Small intestine (tissue), 7 donors: Measurements from ENCODE around the gene MGST3. TPM values are rescaled to one million over a fixed set of nuclear protein-coding genes. Genes with fewer than 3 reads are reported as not detected.
"Not testable (repeated sequence)": the region's sequence is repeated elsewhere in the genome, so short reads cannot be mapped to it uniquely, and the experiment has no call there.

Experiments used
- DNase-seq, 2 donors: peaks; one replicate each; pipeline versions ENCODE4 v3.0.0 to v3.0.0-alpha.2; 2013
- FAIRE-seq: peaks from 2 replicates; lab custom pipeline; 2012; peaks lifted over from hg19 to GRCh38; lab: Jason Lieb, UNC
- H3K27ac ChIP-seq, 3 donors: one replicate each; pipeline ENCODE4 v1.5.1; 2013; ENCODE audit warnings: low read length in 2 of 3, mild to moderate bottlenecking in 2 of 3, control low read depth in 1 of 3, inconsistent platforms in 1 of 3, low read depth in 1 of 3, moderate library complexity in 1 of 3
- H3K27me3 ChIP-seq, 3 donors: one replicate each; pipeline ENCODE4 v1.6.1; 2013; ENCODE audit warnings: low read length in 3 of 3, inconsistent platforms in 1 of 3; ENCODE audit not compliant: control insufficient read depth in 3 of 3, insufficient read depth in 3 of 3
- H3K36me3 ChIP-seq, 3 donors: one replicate each; pipeline ENCODE4 v1.6.1; 2013; ENCODE audit warnings: low read length in 3 of 3, inconsistent platforms in 1 of 3, low read depth in 1 of 3, mild to moderate bottlenecking in 1 of 3, moderate library complexity in 1 of 3; ENCODE audit not compliant: control insufficient read depth in 3 of 3, insufficient read depth in 2 of 3
- H3K4me1 ChIP-seq, 3 donors: one replicate each; pipeline ENCODE4 v1.6.1; 2013; ENCODE audit warnings: low read length in 2 of 3, inconsistent platforms in 1 of 3, low read depth in 1 of 3, mild to moderate bottlenecking in 1 of 3, moderate library complexity in 1 of 3; ENCODE audit not compliant: control insufficient read depth in 3 of 3, insufficient read depth in 2 of 3
- H3K4me3 ChIP-seq, 3 donors: one replicate each; pipeline ENCODE4 v1.5.1; 2013; ENCODE audit warnings: low read length in 3 of 3, control low read depth in 1 of 3, inconsistent platforms in 1 of 3, low read depth in 1 of 3, mild to moderate bottlenecking in 1 of 3, moderate library complexity in 1 of 3
- H3K9me3 ChIP-seq, 2 donors: one replicate each; pipeline ENCODE4 v1.6.1; 2013; ENCODE audit warnings: low read depth in 1 of 2, low read length in 1 of 2; ENCODE audit not compliant: control insufficient read depth in 2 of 2, insufficient read depth in 1 of 2
- WGBS, 3 donors: extraction: QIAGEN DNeasy Blood & Tissue Kit; methylation state at CpG; one replicate each; pipeline ENCODE4 v1.1.7; 2013; 5-methylcytosine and 5-hydroxymethylcytosine counted together
- polyA plus RNA-seq, 4 donors: library from polyadenylated mRNA; stranded (reverse) in 3 of 4; unstranded in 1 of 4; fragments of 200-250 nt in 3 of 4; fragments of 120-200 nt in 1 of 4; gene quantifications; one replicate each; pipeline versions ENCODE4 v1.2.1 to v1.2.3, GENCODE V29; 2013
- donor health status: healthy with polysubstance abuse.
- donor health status: control.
- donor health status: control.
- donor health status: Bipolar disorder and iron deficiency.
- donor health status: healthy.

Gene MGST3
- polyA plus RNA-seq, 4 donors: 129 to 837 (median 545) TPM

GRCh38 chr1:165648919-165649572, 18.0 kb downstream of the MGST3 start:
- whole genome bisulfite sequencing, 3 donors: 84 to 88% (median 86%) methylated on average over 7 of the region's 7 CpGs
- no peak overlapping the region for H3K27ac ChIP-seq
- peaks cover 0 to 28% (median 2%) of the 10 kb centered on the region in 3 donors for H3K4me1 ChIP-seq
- peaks cover 4 to 43% (median 8%) of the 10 kb centered on the region in 3 donors for H3K36me3 ChIP-seq
- DNase-seq (no peak), FAIRE-seq (no peak)
- H3K4me3 ChIP-seq: no peak overlapping the region
- H3K27me3 ChIP-seq: no peaks in the 10 kb centered on the region
- H3K9me3 ChIP-seq: peaks cover 0 to 3% of the 10 kb centered on the region in 2 donors

DNA sequence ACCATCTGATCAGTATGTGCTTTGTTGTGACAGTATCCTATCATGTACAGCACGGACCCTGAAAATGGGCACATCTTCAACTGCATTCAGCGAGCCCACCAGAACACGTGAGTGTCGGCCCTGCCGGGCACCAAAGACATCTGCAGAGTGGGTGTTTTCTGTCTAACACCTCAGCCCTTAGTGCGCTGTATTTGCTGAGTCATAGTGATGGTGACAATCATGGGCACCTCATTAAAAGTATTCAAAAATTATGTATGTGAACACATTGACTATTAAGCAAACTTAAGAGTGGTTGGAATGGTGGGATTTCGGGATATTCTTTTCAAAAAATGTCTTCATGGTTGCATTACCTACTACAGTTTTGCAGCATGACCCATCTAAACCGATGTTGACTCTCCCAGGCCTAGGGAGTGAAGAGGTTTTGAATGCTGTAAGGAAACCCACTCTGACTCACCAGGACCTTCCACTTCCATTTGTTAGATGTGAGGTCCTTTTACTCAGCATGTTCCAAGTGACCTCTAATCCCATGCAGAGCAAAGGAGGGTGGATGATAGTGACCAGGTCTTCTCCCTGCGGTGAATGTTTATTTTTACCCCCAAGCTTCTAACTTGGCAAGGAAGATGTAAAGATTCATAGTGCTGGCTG, 20.1 kb downstream of the MGST3 start:
- no peak overlapping the region for H3K4me3 ChIP-seq
- DNase-seq: no peak
- H3K4me1 ChIP-seq: peaks cover 0 to 20% (median 2%) of the 10 kb centered on the region in 3 donors
- 89 to 94% (median 90%) methylated on average over 9 of the region's 9 CpGs for WGBS, 3 donors
- no peak overlapping the region for H3K27ac ChIP-seq
- H3K9me3 ChIP-seq: peaks cover 0 to 3% of the 10 kb centered on the region in 2 donors
- peaks cover 4 to 47% (median 18%) of the 10 kb centered on the region in 3 donors for H3K36me3 ChIP-seq
- no peak for FAIRE-seq
- H3K27me3 ChIP-seq: no peaks in the 10 kb centered on the region

- not testable (repeated sequence) for FAIRE-seq
Measured at GRCh38 chr1:165658766-165659580, 27.9 kb downstream of the MGST3 start.

GRCh38 chr1:165659581-165659895, 28.5 kb downstream of the MGST3 start:
- 58 to 93% (median 89%) methylated on average over 3 of the region's 3 CpGs for WGBS, 3 donors
- Histone ChIP-seq H3K36me3 (peaks cover 18 to 29% (median 25%) of the 10 kb centered on the region in 3 donors), H3K4me1 (peaks cover 0 to 2% (median 0%) of the 10 kb centered on the region in 3 donors)

More at GRCh38 chr1:165658766-165659580, 27.9 kb downstream of the MGST3 start:
- not testable (repeated sequence) for H3K9me3 ChIP-seq, H3K4me1 ChIP-seq, H3K27ac ChIP-seq, H3K4me3 ChIP-seq, DNase-seq, H3K27me3 ChIP-seq
- H3K36me3 ChIP-seq: peaks cover 17 to 33% (median 25%) of the 10 kb centered on the region in 3 donors
- 92 to 97% (median 96%) methylated on average over 9 of the region's 9 CpGs for WGBS, 3 donors

DNA sequence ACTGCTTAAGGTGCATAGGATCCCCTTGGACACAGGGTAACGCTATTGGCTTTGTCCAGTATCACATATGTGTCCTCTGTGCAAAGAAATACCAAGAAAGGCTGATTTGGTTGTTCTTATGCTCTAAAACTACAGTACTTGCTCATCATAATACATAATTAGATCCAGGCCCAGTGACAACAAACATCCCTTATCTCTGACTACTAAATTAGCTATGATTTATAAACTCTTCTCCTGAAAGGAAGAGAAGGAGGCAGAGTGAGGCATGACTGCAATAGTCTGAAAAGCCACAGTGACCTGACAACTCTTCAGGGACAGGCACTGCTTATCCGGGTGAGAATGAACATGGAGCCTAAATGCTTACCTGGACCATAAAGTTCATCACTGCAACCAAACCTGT, 30.7 kb downstream of the MGST3 start:
- 91 to 95% (median 92%) methylated on average over 2 of the region's 2 CpGs for WGBS, 3 donors
- no peak overlapping the region for H3K27ac ChIP-seq
- H3K27me3 ChIP-seq: no peaks in the 10 kb centered on the region
- H3K4me1 ChIP-seq: peaks cover 0 to 2% (median 0%) of the 10 kb centered on the region in 3 donors
- H3K9me3 ChIP-seq: no peaks in the 10 kb centered on the region
- H3K4me3 ChIP-seq: no peak overlapping the region
- H3K36me3 ChIP-seq: peaks cover 15 to 23% (median 21%) of the 10 kb centered on the region in 3 donors
- DNase-seq (no peak), FAIRE-seq (no peak)

More at GRCh38 chr1:165659581-165659895, 28.5 kb downstream of the MGST3 start:
- FAIRE-seq (no peak), DNase-seq (no peak)
- Histone ChIP-seq H3K9me3 (no peaks in the 10 kb centered on the region), H3K27me3 (no peaks in the 10 kb centered on the region), H3K4me3 (no peak overlapping the region), H3K27ac (no peak overlapping the region)

- no peak overlapping the region for H3K4me3 ChIP-seq
- 76 to 91% (median 79%) methylated on average over 3 of the region's 3 CpGs for WGBS, 3 donors
- FAIRE-seq: no peak
- no peaks in the 10 kb centered on the region for H3K27me3 ChIP-seq
- peaks cover 15 to 21% (median 21%) of the 10 kb centered on the region in 3 donors for H3K36me3 ChIP-seq
- no peak overlapping the region for H3K27ac ChIP-seq
- no peak for DNase-seq
- H3K4me1 ChIP-seq: peaks cover 0 to 2% (median 0%) of the 10 kb centered on the region in 3 donors
- H3K9me3 ChIP-seq: no peaks in the 10 kb centered on the region
Measured at GRCh38 chr1:165662186-165662585, 31.2 kb downstream of the MGST3 start.

- H3K4me3 ChIP-seq: no peak overlapping the region
- H3K27ac ChIP-seq: no peak overlapping the region
- H3K36me3 ChIP-seq: peaks cover 13 to 29% (median 20%) of the 10 kb centered on the region in 3 donors
- 79 to 81% (median 81%) methylated on average over 5 of the region's 5 CpGs for WGBS, 3 donors
- H3K9me3 ChIP-seq: no peaks in the 10 kb centered on the region
- FAIRE-seq (no peak), DNase-seq (no peak)
- peaks cover 0 to 2% (median 0%) of the 10 kb centered on the region in 3 donors for H3K4me1 ChIP-seq
- no peaks in the 10 kb centered on the region for H3K27me3 ChIP-seq
Measured at GRCh38 chr1:165666152-165666825, 35.3 kb downstream of the MGST3 start.

GRCh38 chr1:165668184-165668583, 37.1 kb downstream of the MGST3 start:
- Histone ChIP-seq H3K4me3 (no peak overlapping the region), H3K27me3 (no peaks in the 10 kb centered on the region), H3K27ac (no peak overlapping the region), H3K9me3 (no peaks in the 10 kb centered on the region), H3K4me1 (no peaks in the 10 kb centered on the region), H3K36me3 (peaks cover 10 to 30% (median 12%) of the 10 kb centered on the region in 3 donors)
- 92 to 100% (median 98%) methylated on average over 3 of the region's 3 CpGs for WGBS, 3 donors
- no peak for FAIRE-seq
- no peak for DNase-seq
